Fibroblast of upper back skin (primary cell): Measurements from ENCODE around the gene MAP4K2.

Source experiments
- DNase-seq: peaks from one replicate; pipeline ENCODE4 v3.0.0-alpha.2; 2013

The MAP4K2 gene

GRCh38 chr11:64753380-64754123, 49.5 kb downstream of the MAP4K2 start:
- no peak for DNase-seq

GRCh38 chr11:64753019-64753379, 50.0 kb downstream of the MAP4K2 start:
- DNase-seq = no peak

- no peak for DNase-seq
Measured at GRCh38 chr11:64752175-64752970, 50.6 kb downstream of the MAP4K2 start.

GRCh38 chr11:64751580-64751979, 51.4 kb downstream of the MAP4K2 start:
- no peak for DNase-seq

- DNase-seq = no peak
Measured at GRCh38 chr11:64751136-64751535, 51.9 kb downstream of the MAP4K2 start.

- DNase-seq = no peak
Measured at GRCh38 chr11:64750361-64751054, 52.5 kb downstream of the MAP4K2 start.

GRCh38 chr11:64747961-64748665, 54.9 kb downstream of the MAP4K2 start:
- peak; percentile 85 for DNase-seq

GRCh38 chr11:64746486-64746885, 56.5 kb downstream of the MAP4K2 start:
- no peak for DNase-seq

GRCh38 chr11:64745521-64746328, 57.3 kb downstream of the MAP4K2 start:
- DNase-seq = no peak

GRCh38 chr11:64745189-64745520, 57.9 kb downstream of the MAP4K2 start:
- no peak for DNase-seq

- no peak for DNase-seq
Measured at GRCh38 chr11:64744544-64745188, 58.3 kb downstream of the MAP4K2 start.

- DNase-seq = no peak
Measured at GRCh38 chr11:64743591-64744543, 59.1 kb downstream of the MAP4K2 start, which contains the start of gene RASGRP2. Gene RASGRP2, minus strand, starts transcription at chr11:64744142. Its CDS starts 1,276 bp downstream, at chr11:64742866.

GRCh38 chr11:64742889-64743590, 60.0 kb downstream of the MAP4K2 start:
- no peak for DNase-seq

- DNase-seq = no peak
Measured at GRCh38 chr11:64742087-64742888, 60.7 kb downstream of the MAP4K2 start.

- DNase-seq = no peak
Measured at GRCh38 chr11:64741375-64742086, 61.5 kb downstream of the MAP4K2 start.

GRCh38 chr11:64739871-64740270, 63.1 kb downstream of the MAP4K2 start:
- no peak for DNase-seq

- DNase-seq = no peak
Measured at GRCh38 chr11:64736654-64737053, 66.4 kb downstream of the MAP4K2 start.

- no peak for DNase-seq
Measured at GRCh38 chr11:64735725-64736259, 67.2 kb downstream of the MAP4K2 start.
